GM23248 (cell line): ENCODE results near the gene DNAH9.

Experiments
- EZH2 ChIP-seq: fragments of 200-600 bp; sonication (generic); IDR thresholded peaks from 2 replicates; pipeline ENCODE4 v1.6.1; 2018; ENCODE audit warnings: antibody characterized with exemption, mild to moderate bottlenecking; ENCODE audit not compliant: insufficient read depth, poor library complexity, severe bottlenecking
- EZH2phosphoT487 ChIP-seq: fragments of 200-600 bp; sonication (generic); IDR thresholded peaks from 2 replicates; pipeline ENCODE4 v1.6.1; 2018; ENCODE audit warnings: antibody characterized with exemption, moderate library complexity, mild to moderate bottlenecking, low read depth; ENCODE audit not compliant: insufficient read depth

DNA sequence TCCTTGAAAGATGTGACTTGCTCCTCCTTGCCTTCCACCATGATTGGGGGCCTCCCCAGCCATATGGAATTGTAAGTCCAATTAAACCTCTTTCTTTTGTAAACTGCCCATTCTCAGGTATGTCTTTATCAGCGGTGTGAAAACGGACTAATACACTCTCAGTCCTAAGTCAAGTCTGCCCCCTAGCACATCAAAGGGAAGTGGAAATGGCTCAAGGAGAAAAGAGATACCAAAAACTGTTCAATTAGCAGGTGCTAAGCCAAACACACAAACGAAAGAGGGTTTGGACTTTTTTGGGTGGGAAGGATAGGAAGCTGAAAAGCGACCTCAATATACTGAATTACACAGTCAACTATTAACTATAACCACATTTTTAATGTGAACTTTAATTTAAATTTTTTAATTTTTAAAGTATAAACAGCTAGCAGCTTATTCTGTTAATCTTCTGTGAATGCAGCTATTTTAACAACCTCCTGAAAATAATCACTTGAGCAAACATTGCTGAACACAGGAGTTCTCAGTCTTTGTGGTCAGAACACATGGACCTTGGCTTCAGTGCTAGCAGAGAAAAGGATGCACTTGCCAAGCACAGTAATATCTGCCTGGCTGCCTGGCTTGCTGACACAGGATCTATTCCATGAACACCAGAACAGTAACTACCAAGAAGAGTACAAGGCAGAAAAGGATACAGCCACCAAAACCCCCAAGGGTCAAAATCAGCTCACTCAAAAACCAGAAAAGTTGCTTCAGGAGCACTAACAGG is 388.1 kb downstream of the DNAH9 start:
- TF ChIP-seq EZH2 (no peak), EZH2phosphoT487 (no peak)
